Astrocyte (in vitro differentiated cells and primary cell): ENCODE measurements around the gene CRISPLD2. TPM values are rescaled to one million over a fixed set of nuclear protein-coding genes. Genes with fewer than 3 reads are reported as not detected.
"Not testable (repeated sequence)": the region's sequence is repeated elsewhere in the genome, so short reads cannot be mapped to it uniquely, and the experiment has no call there.

Experiments
- DNase-seq: peaks from one replicate; pipeline ENCODE4 v3.0.0-alpha.2; 2010; ENCODE audit warnings: low read depth
- FAIRE-seq: peaks from 2 replicates; lab custom pipeline; 2011; peaks lifted over from hg19 to GRCh38; lab: Jason Lieb, UNC
- H2AFZ ChIP-seq: 2 replicates; pipeline ENCODE4 v1.6.0; 2012; ENCODE audit warnings: low read depth, low read length, inconsistent platforms
- H3K27ac ChIP-seq: 2 replicates; pipeline ENCODE4 v1.5.1; 2011; ENCODE audit warnings: low read depth, low read length, inconsistent platforms
- H3K27me3 ChIP-seq: 2 replicates; pipeline ENCODE4 v1.6.0; 2011; ENCODE audit warnings: low read length, inconsistent platforms; ENCODE audit not compliant: insufficient read depth
- H3K36me3 ChIP-seq: 2 replicates; pipeline ENCODE4 v1.5.1; 2011; ENCODE audit warnings: low read length, inconsistent platforms; ENCODE audit not compliant: insufficient read depth
- H3K4me1 ChIP-seq: 2 replicates; pipeline ENCODE4 v1.5.1; 2011; ENCODE audit warnings: low read length, inconsistent platforms; ENCODE audit not compliant: insufficient read depth
- H3K4me2 ChIP-seq: 2 replicates; pipeline ENCODE4 v1.6.0; 2012; ENCODE audit warnings: low read length, inconsistent platforms
- H3K4me3 ChIP-seq: 2 replicates; pipeline ENCODE4 v1.5.1; 2011; ENCODE audit warnings: low read depth, mild to moderate bottlenecking, low read length, inconsistent platforms; ENCODE audit not compliant: insufficient read depth
- H3K79me2 ChIP-seq: 2 replicates; pipeline ENCODE4 v1.6.0; 2012; ENCODE audit warnings: mild to moderate bottlenecking, low read length, inconsistent platforms; ENCODE audit not compliant: insufficient read depth
- H3K9ac ChIP-seq: 2 replicates; pipeline ENCODE4 v1.6.0; 2012; ENCODE audit warnings: mild to moderate bottlenecking, low read length, inconsistent platforms
- H3K9me3 ChIP-seq: 2 replicates; pipeline ENCODE4 v1.5.1; 2012; ENCODE audit warnings: low read depth, mild to moderate bottlenecking, low read length, inconsistent platforms; ENCODE audit not compliant: insufficient read depth
- H4K20me1 ChIP-seq: 2 replicates; pipeline ENCODE4 v1.6.0; 2012; ENCODE audit warnings: low read length, inconsistent platforms; ENCODE audit not compliant: insufficient read depth
- H3K27ac Mint-ChIP-seq: one replicate; pipeline ENCODE4 v1.8.0; 2021; ENCODE audit warnings: mild to moderate bottlenecking, mixed read lengths; ENCODE audit not compliant: unreplicated experiment
- H3K27me3 Mint-ChIP-seq: one replicate; pipeline ENCODE4 v1.8.0; 2021; ENCODE audit warnings: low read depth, mixed read lengths; ENCODE audit not compliant: unreplicated experiment
- H3K36me3 Mint-ChIP-seq: one replicate; pipeline ENCODE4 v1.8.0; 2021; ENCODE audit warnings: low read depth, mixed read lengths; ENCODE audit not compliant: unreplicated experiment
- H3K4me1 Mint-ChIP-seq: one replicate; pipeline ENCODE4 v1.8.0; 2021; ENCODE audit warnings: low read depth, mixed read lengths; ENCODE audit not compliant: unreplicated experiment
- H3K4me3 Mint-ChIP-seq: one replicate; pipeline ENCODE4 v1.8.0; 2021; ENCODE audit warnings: mild to moderate bottlenecking, moderate library complexity, mixed read lengths; ENCODE audit not compliant: unreplicated experiment
- H3K9me3 Mint-ChIP-seq: one replicate; pipeline ENCODE4 v1.8.0; 2021; ENCODE audit warnings: mild to moderate bottlenecking, mixed read lengths; ENCODE audit not compliant: unreplicated experiment
- CTCF ChIP-seq: IDR thresholded peaks from 2 replicates; pipeline ENCODE4 v1.5.1; 2011; ENCODE audit warnings: low read depth, mild to moderate bottlenecking, inconsistent platforms, low read length, moderate library complexity; ENCODE audit not compliant: insufficient read depth
- EZH2 ChIP-seq: IDR thresholded peaks from 2 replicates; pipeline ENCODE4 v1.6.1; 2012; ENCODE audit warnings: mild to moderate bottlenecking, low read length, inconsistent platforms; ENCODE audit not compliant: insufficient read depth
- total RNA-seq: library from RNA; stranded (reverse); gene quantifications from 2 replicates; pipeline ENCODE4 v1.2.1, GENCODE V29; 2021

The CRISPLD2 gene
- total RNA-seq, 1 donor from 2014 or later: 1.8 TPM

- Histone ChIP-seq H3K27ac (no peak overlapping the region), H3K36me3 (no peaks in the 10 kb centered on the region), H3K27me3 (no peaks in the 10 kb centered on the region), H3K4me2 (no peak overlapping the region), H3K9ac (no peak overlapping the region), H3K9me3 (no peaks in the 10 kb centered on the region), H3K79me2 (no peaks in the 10 kb centered on the region), H2AFZ (no peak overlapping the region), H3K4me1 (peaks cover 9% of the 10 kb centered on the region), H4K20me1 (no peaks in the 10 kb centered on the region), H3K4me3 (no peak overlapping the region)
- no peak for TF ChIP-seq CTCF
- no peak for TF ChIP-seq EZH2
- Mint-ChIP-seq H3K27me3 (peaks cover 23% of the 10 kb centered on the region), H3K36me3 (no peaks in the 10 kb centered on the region), H3K4me3 (no peak overlapping the region), H3K4me1 (peaks cover 4% of the 10 kb centered on the region), H3K9me3 (peaks cover 3% of the 10 kb centered on the region), H3K27ac (no peak overlapping the region)
- DNase-seq (no peak), FAIRE-seq (no peak)
These were observed 117.6 kb downstream of the CRISPLD2 start for GRCh38 chr16:84937196-84938005.

- not testable (repeated sequence) for H3K4me1 ChIP-seq, H4K20me1 ChIP-seq, DNase-seq, H3K4me3 ChIP-seq, H3K79me2 ChIP-seq, H3K9me3 ChIP-seq, FAIRE-seq, H3K27me3 ChIP-seq, H3K4me2 ChIP-seq, H3K36me3 Mint-ChIP-seq, H3K4me3 Mint-ChIP-seq, H3K4me1 Mint-ChIP-seq, H3K36me3 ChIP-seq, H3K27ac Mint-ChIP-seq, H2AFZ ChIP-seq, H3K27ac ChIP-seq, H3K9ac ChIP-seq
- peaks cover 11% of the 10 kb centered on the region for H3K9me3 Mint-ChIP-seq
- peaks cover 21% of the 10 kb centered on the region for H3K27me3 Mint-ChIP-seq
These were observed 118.8 kb downstream of the CRISPLD2 start for GRCh38 chr16:84938616-84939015.

GRCh38 chr16:84940670-84941551 is 121.1 kb downstream of the CRISPLD2 start:
- H3K36me3 ChIP-seq: no peaks in the 10 kb centered on the region
- DNase-seq: no peak

More at GRCh38 chr16:84940670-84941551, 121.1 kb downstream of the CRISPLD2 start:
- no peak overlapping the region for H3K27ac Mint-ChIP-seq
- TF ChIP-seq CTCF (no peak), EZH2 (no peak)
- H3K27ac ChIP-seq: no peak overlapping the region
- H4K20me1 ChIP-seq: no peaks in the 10 kb centered on the region
- peaks cover 21% of the 10 kb centered on the region for H3K27me3 Mint-ChIP-seq
- peaks cover 4% of the 10 kb centered on the region for H3K36me3 Mint-ChIP-seq
- no peak for FAIRE-seq
- H3K9me3 Mint-ChIP-seq: peaks cover 14% of the 10 kb centered on the region
- no peaks in the 10 kb centered on the region for H3K27me3 ChIP-seq
- no peaks in the 10 kb centered on the region for H3K9me3 ChIP-seq
- no peak overlapping the region for H3K4me3 Mint-ChIP-seq
- peaks cover 9% of the 10 kb centered on the region for H3K4me1 ChIP-seq
- H3K4me3 ChIP-seq: no peak overlapping the region
- no peak overlapping the region for H3K9ac ChIP-seq
- H3K4me2 ChIP-seq: no peak overlapping the region
- peaks cover 3% of the 10 kb centered on the region for H3K4me1 Mint-ChIP-seq
- no peak overlapping the region for H2AFZ ChIP-seq
- no peaks in the 10 kb centered on the region for H3K79me2 ChIP-seq
